Measurements from ENCODE around the gene SLX4IP.
A peak's percentile ranks its signal among the peaks of the same experiment; 100 is the strongest.

The SLX4IP gene

DNA sequence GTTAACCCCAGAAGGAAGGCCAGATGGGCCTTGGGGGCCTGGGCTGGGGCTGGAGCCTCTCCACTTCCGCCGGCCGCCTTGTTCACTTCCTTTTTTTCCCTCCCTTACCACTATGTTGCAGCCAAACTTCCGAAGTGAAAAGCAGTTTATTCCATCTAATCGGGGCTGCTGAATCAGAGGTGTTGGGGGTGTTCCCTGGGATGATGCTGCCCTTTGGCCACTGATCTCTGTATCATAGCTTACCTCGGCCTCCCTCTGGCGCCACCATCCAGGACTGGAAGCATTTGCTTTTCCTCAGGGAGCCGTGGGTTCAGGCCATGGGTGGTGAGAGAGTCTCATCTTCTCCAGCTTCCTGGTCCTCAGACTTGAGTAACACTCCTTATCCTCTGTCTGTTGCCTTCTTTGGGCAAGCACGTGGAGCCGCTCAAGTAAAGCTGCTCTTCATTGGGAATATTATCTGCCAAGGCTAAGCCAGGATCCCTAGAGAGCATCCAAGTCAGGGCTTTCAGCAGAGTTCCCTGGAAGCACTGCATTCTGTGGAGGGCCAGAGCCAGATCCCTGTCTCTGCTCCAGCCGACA is 39.6 kb downstream of the SLX4IP start:
- H3K36me3 ChIP-seq (ENCODE audit: control insufficient read depth in 2 of 2, insufficient read depth in 2 of 2, low read length in 2 of 2) = no peaks in the 10 kb centered on the region
- H3K4me1 ChIP-seq (ENCODE audit: control insufficient read depth in 2 of 2, insufficient read depth in 2 of 2, low read length in 2 of 2) = no peaks in the 10 kb centered on the region
- H3K27me3 ChIP-seq (ENCODE audit: control insufficient read depth in 2 of 2, insufficient read depth in 2 of 2, low read length in 2 of 2) = no peaks in the 10 kb centered on the region
- H3K4me3 ChIP-seq (ENCODE audit: low read length in 2 of 2) = no peak overlapping the region
- H3K9me3 ChIP-seq (ENCODE audit: control insufficient read depth in 2 of 2, low read length in 2 of 2) = no peaks in the 10 kb centered on the region
- peak overlapping the region; percentile 9 to 12 for H3K27ac ChIP-seq (ENCODE audit: low read depth in 2 of 2, low read length in 2 of 2)
- H3K9ac ChIP-seq (ENCODE audit: low read depth in 1 of 2, low read length in 2 of 2) = no peak overlapping the region

DNA sequence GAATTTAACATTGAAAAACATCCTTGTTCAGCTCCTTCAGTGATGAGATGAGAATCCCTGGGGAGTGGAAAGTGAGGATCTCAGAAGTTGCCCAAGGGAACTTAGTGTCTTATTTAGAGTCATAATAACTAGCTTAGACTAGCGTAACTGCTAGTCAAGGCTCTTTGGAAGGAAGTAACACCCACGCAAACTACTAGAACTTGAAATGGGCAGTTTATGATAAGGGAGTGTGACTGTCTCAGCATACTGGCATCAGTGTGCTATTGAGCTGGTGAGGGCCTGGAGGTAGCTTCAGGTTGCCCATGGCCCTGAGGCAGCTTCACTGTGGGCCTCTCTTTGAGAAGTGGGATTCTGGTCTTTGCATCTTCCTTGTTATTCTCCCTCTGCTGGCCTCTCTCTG is 40.1 kb downstream of the SLX4IP start:
- no peaks in the 10 kb centered on the region for H3K9me3 ChIP-seq (ENCODE audit: control insufficient read depth in 2 of 2, low read length in 2 of 2)
- no peak overlapping the region for H3K9ac ChIP-seq (ENCODE audit: low read depth in 1 of 2, low read length in 2 of 2)
- H3K27me3 ChIP-seq (ENCODE audit: control insufficient read depth in 2 of 2, insufficient read depth in 2 of 2, low read length in 2 of 2) = no peaks in the 10 kb centered on the region
- H3K27ac ChIP-seq (ENCODE audit: low read depth in 2 of 2, low read length in 2 of 2) = no peak overlapping the region
- no peak overlapping the region for H3K4me3 ChIP-seq (ENCODE audit: low read length in 2 of 2)
- no peaks in the 10 kb centered on the region for H3K36me3 ChIP-seq (ENCODE audit: control insufficient read depth in 2 of 2, insufficient read depth in 2 of 2, low read length in 2 of 2)
- no peaks in the 10 kb centered on the region for H3K4me1 ChIP-seq (ENCODE audit: control insufficient read depth in 2 of 2, insufficient read depth in 2 of 2, low read length in 2 of 2)

DNA sequence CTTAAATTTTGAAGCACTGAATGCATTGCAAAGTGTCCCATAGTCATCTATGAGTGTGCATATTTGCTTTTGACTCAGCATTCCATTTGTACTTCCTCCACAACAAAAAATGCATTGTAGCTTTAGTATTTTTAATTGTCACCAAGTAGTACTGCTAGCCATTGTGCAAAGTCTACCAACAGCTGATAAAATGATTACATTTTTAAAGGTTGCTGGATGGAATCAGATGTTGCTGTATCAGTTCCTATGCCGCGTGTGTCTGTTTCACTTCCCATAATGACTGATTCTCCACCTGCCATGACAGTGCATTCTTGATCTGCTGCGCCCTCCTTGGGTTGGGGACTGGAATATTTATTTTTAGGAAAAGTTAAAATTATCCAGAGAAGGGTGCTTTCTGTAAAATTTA is 41.2 kb downstream of the SLX4IP start:
- H3K4me3 ChIP-seq (ENCODE audit: low read length in 2 of 2) = no peak overlapping the region
- no peak overlapping the region for H3K27ac ChIP-seq (ENCODE audit: low read depth in 2 of 2, low read length in 2 of 2)
- no peaks in the 10 kb centered on the region for H3K9me3 ChIP-seq (ENCODE audit: control insufficient read depth in 2 of 2, low read length in 2 of 2)
- H3K27me3 ChIP-seq (ENCODE audit: control insufficient read depth in 2 of 2, insufficient read depth in 2 of 2, low read length in 2 of 2) = no peaks in the 10 kb centered on the region
- H3K4me1 ChIP-seq (ENCODE audit: control insufficient read depth in 2 of 2, insufficient read depth in 2 of 2, low read length in 2 of 2) = no peaks in the 10 kb centered on the region
- no peak overlapping the region for H3K9ac ChIP-seq (ENCODE audit: low read depth in 1 of 2, low read length in 2 of 2)
- no peaks in the 10 kb centered on the region for H3K36me3 ChIP-seq (ENCODE audit: control insufficient read depth in 2 of 2, insufficient read depth in 2 of 2, low read length in 2 of 2)

DNA sequence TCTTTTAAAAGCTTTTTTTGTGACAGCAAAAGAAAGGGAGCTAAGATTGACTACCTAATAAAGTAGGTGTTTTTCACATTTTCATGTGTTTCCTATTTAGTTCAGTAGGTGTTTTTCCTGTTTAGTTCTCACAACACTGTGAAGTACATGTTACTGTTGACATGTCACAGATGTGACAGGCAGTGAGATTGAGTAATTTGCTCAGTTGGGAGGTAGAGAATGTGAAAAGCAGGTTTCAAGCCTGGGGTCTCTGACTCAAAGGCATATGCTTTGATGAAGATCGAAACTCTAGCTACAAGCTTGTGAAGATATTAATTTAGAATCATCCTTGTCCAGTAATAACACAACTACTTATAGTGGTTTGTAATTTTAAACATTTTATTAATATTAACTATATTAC is 43.1 kb downstream of the SLX4IP start:
- H3K4me3 ChIP-seq (ENCODE audit: low read length in 2 of 2) = no peak overlapping the region
- H3K27ac ChIP-seq (ENCODE audit: low read depth in 2 of 2, low read length in 2 of 2) = no peak overlapping the region
- no peak overlapping the region for H3K9ac ChIP-seq (ENCODE audit: low read depth in 1 of 2, low read length in 2 of 2)
- H3K4me1 ChIP-seq (ENCODE audit: control insufficient read depth in 2 of 2, insufficient read depth in 2 of 2, low read length in 2 of 2) = no peaks in the 10 kb centered on the region
- no peaks in the 10 kb centered on the region for H3K9me3 ChIP-seq (ENCODE audit: control insufficient read depth in 2 of 2, low read length in 2 of 2)
- no peaks in the 10 kb centered on the region for H3K36me3 ChIP-seq (ENCODE audit: control insufficient read depth in 2 of 2, insufficient read depth in 2 of 2, low read length in 2 of 2)
- H3K27me3 ChIP-seq (ENCODE audit: control insufficient read depth in 2 of 2, insufficient read depth in 2 of 2, low read length in 2 of 2) = no peaks in the 10 kb centered on the region

DNA sequence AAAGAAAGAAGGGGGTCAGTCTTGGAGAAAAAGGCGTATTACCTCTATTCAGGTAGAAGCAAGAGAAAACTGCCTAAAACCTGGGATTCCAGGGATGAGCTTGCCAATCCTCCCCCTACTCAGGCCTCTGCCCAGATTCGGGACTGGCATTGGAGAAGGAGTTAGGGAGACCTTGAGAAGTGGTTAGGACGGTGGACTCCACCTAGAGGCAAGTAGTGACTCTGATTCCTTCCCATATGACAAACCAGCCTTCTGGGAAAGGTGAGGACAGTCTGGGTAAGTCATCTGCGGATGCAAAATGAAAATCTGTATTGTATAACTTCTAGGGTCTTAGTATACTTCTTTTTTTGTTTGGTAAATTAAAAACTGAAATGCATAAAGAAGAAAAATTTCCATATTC is 43.8 kb downstream of the SLX4IP start:
- H3K4me3 ChIP-seq (ENCODE audit: low read length in 2 of 2) = no peak overlapping the region
- no peaks in the 10 kb centered on the region for H3K4me1 ChIP-seq (ENCODE audit: control insufficient read depth in 2 of 2, insufficient read depth in 2 of 2, low read length in 2 of 2)
- no peak overlapping the region for H3K27ac ChIP-seq (ENCODE audit: low read depth in 2 of 2, low read length in 2 of 2)
- no peaks in the 10 kb centered on the region for H3K36me3 ChIP-seq (ENCODE audit: control insufficient read depth in 2 of 2, insufficient read depth in 2 of 2, low read length in 2 of 2)
- H3K9ac ChIP-seq (ENCODE audit: low read depth in 1 of 2, low read length in 2 of 2) = no peak overlapping the region
- no peaks in the 10 kb centered on the region for H3K9me3 ChIP-seq (ENCODE audit: control insufficient read depth in 2 of 2, low read length in 2 of 2)
- no peaks in the 10 kb centered on the region for H3K27me3 ChIP-seq (ENCODE audit: control insufficient read depth in 2 of 2, insufficient read depth in 2 of 2, low read length in 2 of 2)

DNA sequence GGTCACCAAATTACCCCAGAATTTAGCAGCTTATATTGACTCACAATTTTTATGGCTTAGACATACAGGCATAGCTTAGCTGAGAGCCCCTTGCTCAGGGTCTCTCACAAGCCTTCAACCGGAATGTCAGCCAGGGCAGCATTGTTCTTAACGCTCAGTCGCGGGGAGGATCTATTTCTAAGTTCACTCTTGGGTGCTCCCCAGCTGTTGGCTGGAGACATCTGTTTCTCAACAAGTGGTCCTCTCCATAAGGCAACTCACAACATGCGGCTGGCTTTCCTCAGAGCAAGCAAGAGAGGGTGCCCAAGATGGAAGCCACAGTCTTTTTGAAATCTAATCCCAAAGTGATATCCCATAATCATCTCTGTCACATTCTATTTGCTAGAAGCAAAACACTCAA is 46.6 kb downstream of the SLX4IP start:
- no peaks in the 10 kb centered on the region for H3K36me3 ChIP-seq (ENCODE audit: control insufficient read depth in 2 of 2, insufficient read depth in 2 of 2, low read length in 2 of 2)
- H3K27me3 ChIP-seq (ENCODE audit: control insufficient read depth in 2 of 2, insufficient read depth in 2 of 2, low read length in 2 of 2) = no peaks in the 10 kb centered on the region
- no peaks in the 10 kb centered on the region for H3K9me3 ChIP-seq (ENCODE audit: control insufficient read depth in 2 of 2, low read length in 2 of 2)
- H3K9ac ChIP-seq (ENCODE audit: low read depth in 1 of 2, low read length in 2 of 2) = no peak overlapping the region
- H3K4me3 ChIP-seq (ENCODE audit: low read length in 2 of 2) = no peak overlapping the region
- H3K4me1 ChIP-seq (ENCODE audit: control insufficient read depth in 2 of 2, insufficient read depth in 2 of 2, low read length in 2 of 2) = no peaks in the 10 kb centered on the region
- no peak overlapping the region for H3K27ac ChIP-seq (ENCODE audit: low read depth in 2 of 2, low read length in 2 of 2)

DNA sequence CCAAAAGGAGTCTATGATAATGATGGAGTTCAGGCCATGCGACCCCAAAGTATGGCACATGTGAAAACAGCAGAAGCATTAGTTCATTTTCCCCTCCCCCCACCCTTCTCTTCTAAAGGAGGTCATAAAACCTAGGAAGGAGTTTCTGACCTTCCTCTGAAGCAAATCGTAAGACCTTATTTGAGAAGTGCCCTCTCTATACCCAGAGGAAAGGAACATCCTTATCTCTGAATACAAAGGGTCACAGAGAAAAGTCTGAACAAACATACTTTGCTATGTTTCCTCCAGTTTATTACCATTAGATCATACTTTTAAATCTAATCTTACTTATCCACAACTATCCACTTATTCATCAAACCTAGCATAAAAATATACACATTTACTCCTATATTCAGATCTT is 48.6 kb downstream of the SLX4IP start:
- Histone ChIP-seq H3K4me1 (ENCODE audit: control insufficient read depth in 2 of 2, insufficient read depth in 2 of 2, low read length in 2 of 2) (no peaks in the 10 kb centered on the region), H3K27ac (ENCODE audit: low read depth in 2 of 2, low read length in 2 of 2) (no peak overlapping the region), H3K36me3 (ENCODE audit: control insufficient read depth in 2 of 2, insufficient read depth in 2 of 2, low read length in 2 of 2) (no peaks in the 10 kb centered on the region), H3K4me3 (ENCODE audit: low read length in 2 of 2) (no peak overlapping the region), H3K9ac (ENCODE audit: low read depth in 1 of 2, low read length in 2 of 2) (no peak overlapping the region), H3K27me3 (ENCODE audit: control insufficient read depth in 2 of 2, insufficient read depth in 2 of 2, low read length in 2 of 2) (no peaks in the 10 kb centered on the region), H3K9me3 (ENCODE audit: control insufficient read depth in 2 of 2, low read length in 2 of 2) (no peaks in the 10 kb centered on the region)

DNA sequence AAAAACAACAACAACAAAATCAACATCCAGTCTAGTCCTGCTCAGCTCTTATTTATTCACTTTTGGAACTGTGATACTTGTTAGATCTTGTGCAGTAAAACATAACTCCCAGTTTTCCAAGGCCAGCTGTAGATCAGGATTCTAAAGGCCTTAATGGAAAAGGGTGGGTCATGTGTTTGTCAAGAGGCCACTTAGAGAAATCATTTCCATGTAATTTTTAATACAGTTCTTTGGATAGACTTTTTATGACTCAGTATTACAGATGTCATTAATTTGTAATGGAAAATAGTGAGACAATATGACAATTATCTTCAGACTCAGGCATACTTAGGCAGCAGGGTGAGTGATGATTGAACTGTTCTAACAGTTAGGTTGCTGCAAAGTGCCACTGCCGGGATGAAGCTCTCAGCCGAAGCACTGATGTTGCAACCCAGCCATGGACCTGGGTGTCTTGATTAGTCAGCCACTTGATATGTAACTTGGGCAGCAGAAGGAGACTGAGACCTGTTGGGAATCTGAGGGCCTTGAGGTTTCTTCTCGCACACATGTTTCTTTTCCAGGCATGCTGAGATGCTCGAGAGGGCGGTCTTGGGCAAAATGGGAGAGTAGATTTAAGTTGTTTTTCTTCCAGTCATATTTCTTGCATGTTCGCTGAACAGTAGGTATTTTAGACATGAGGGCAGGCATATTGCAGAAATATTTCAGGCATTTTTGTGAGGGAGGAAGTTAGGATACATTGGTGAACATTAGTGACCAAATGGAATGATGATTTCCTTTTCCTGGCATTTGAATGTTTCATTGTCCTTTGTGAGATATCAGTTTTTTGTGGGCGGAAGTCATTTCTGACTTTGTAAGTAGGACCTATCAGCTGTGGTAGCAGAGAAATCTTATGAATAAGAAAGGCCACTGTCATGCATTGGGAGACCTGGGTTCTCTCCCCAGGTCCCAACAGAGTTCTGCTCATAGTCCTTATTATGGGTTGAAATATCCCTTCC is 52.3 kb downstream of the SLX4IP start:
- Histone ChIP-seq H3K27ac (ENCODE audit: low read depth in 2 of 2, low read length in 2 of 2) (no peak overlapping the region), H3K27me3 (ENCODE audit: control insufficient read depth in 2 of 2, insufficient read depth in 2 of 2, low read length in 2 of 2) (no peaks in the 10 kb centered on the region), H3K4me3 (ENCODE audit: low read length in 2 of 2) (no peak overlapping the region)

DNA sequence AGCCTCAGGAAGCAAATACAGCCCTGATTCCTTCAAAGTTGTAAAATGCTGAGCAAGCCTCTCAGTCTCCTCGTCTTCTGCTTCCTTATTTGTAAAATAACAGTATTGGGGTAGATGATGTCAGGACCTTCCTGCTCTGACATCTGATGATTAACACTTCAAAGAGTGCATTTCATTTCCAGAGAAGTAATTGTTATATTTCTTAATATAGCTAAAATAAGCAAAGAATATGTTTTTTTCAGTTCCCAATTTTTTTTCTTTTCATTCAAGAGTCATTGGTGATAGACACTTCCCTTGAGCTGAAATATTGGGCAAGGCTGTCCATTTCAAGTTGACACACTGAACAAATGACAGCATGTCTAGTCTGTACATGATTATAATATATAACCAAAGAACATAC is 53.4 kb downstream of the SLX4IP start:
- Histone ChIP-seq H3K27ac (ENCODE audit: low read depth in 2 of 2, low read length in 2 of 2) (no peak overlapping the region), H3K36me3 (ENCODE audit: control insufficient read depth in 2 of 2, insufficient read depth in 2 of 2, low read length in 2 of 2) (no peaks in the 10 kb centered on the region), H3K9ac (ENCODE audit: low read depth in 1 of 2, low read length in 2 of 2) (no peak overlapping the region), H3K4me3 (ENCODE audit: low read length in 2 of 2) (no peak overlapping the region), H3K9me3 (ENCODE audit: control insufficient read depth in 2 of 2, low read length in 2 of 2) (no peaks in the 10 kb centered on the region), H3K4me1 (ENCODE audit: control insufficient read depth in 2 of 2, insufficient read depth in 2 of 2, low read length in 2 of 2) (no peaks in the 10 kb centered on the region), H3K27me3 (ENCODE audit: control insufficient read depth in 2 of 2, insufficient read depth in 2 of 2, low read length in 2 of 2) (no peaks in the 10 kb centered on the region)

More for the DNA sequence above, 52.3 kb downstream of the SLX4IP start:
- Histone ChIP-seq H3K4me1 (ENCODE audit: control insufficient read depth in 2 of 2, insufficient read depth in 2 of 2, low read length in 2 of 2) (no peaks in the 10 kb centered on the region), H3K36me3 (ENCODE audit: control insufficient read depth in 2 of 2, insufficient read depth in 2 of 2, low read length in 2 of 2) (no peaks in the 10 kb centered on the region), H3K9ac (ENCODE audit: low read depth in 1 of 2, low read length in 2 of 2) (no peak overlapping the region), H3K9me3 (ENCODE audit: control insufficient read depth in 2 of 2, low read length in 2 of 2) (no peaks in the 10 kb centered on the region)

DNA sequence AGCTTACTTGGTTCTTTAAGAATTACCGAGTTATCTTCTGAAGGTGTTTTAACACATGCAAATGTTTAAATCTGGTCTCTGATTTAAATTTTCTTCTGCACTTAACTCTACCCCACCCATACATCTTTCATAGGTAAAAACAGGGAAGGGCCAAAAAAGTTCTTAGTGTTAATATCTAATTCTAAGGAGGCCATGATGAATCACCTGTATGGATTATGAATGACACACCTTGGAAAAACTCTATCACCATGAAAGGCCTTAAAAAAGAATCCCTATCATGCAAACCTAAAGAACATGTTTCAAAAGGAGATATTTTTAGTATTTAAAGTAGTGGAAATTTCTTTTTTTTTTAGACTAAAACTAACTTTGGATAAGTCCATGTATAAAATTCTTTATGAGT is 54.7 kb downstream of the SLX4IP start:
- no peaks in the 10 kb centered on the region for H3K36me3 ChIP-seq (ENCODE audit: control insufficient read depth in 2 of 2, insufficient read depth in 2 of 2, low read length in 2 of 2)
- no peak overlapping the region for H3K27ac ChIP-seq (ENCODE audit: low read depth in 2 of 2, low read length in 2 of 2)
- H3K9me3 ChIP-seq (ENCODE audit: control insufficient read depth in 2 of 2, low read length in 2 of 2) = no peaks in the 10 kb centered on the region
- no peaks in the 10 kb centered on the region for H3K4me1 ChIP-seq (ENCODE audit: control insufficient read depth in 2 of 2, insufficient read depth in 2 of 2, low read length in 2 of 2)
- no peaks in the 10 kb centered on the region for H3K27me3 ChIP-seq (ENCODE audit: control insufficient read depth in 2 of 2, insufficient read depth in 2 of 2, low read length in 2 of 2)
- H3K9ac ChIP-seq (ENCODE audit: low read depth in 1 of 2, low read length in 2 of 2) = no peak overlapping the region
- no peak overlapping the region for H3K4me3 ChIP-seq (ENCODE audit: low read length in 2 of 2)
